HepG2 (cell line): ENCODE measurements around the gene TMEM45A. TPM values are rescaled to one million over a fixed set of nuclear protein-coding genes. Genes with fewer than 3 reads are reported as not detected.
A peak's percentile ranks its signal among the peaks of the same experiment; 100 is the strongest.

ENCODE experiments used
- ATF3 ChIP-seq: sonication (generic); formaldehyde crosslinking; IDR thresholded peaks from 2 replicates; pipeline ENCODE4 v1.4.0; 2020; ENCODE audit warnings: missing genetic modification reagents
- CENPT ChIP-seq: sonication (generic); formaldehyde crosslinking; IDR thresholded peaks from 2 replicates; pipeline ENCODE4 v1.8.0; 2022; ENCODE audit warnings: low read depth, mild to moderate bottlenecking, moderate library complexity, missing genetic modification reagents
- EP300 ChIP-seq, 3 experiments: sonication (generic) in 1 of 3; formaldehyde crosslinking in 1 of 3; IDR thresholded peaks; 2 replicates each; pipeline versions ENCODE4 v1.5.1 to v1.6.1; 2011 to 2020; ENCODE audit warnings: low read depth in 2 of 3, low read length in 2 of 3, borderline replicate concordance in 1 of 3, improper control_type of control experiment in 1 of 3, mild to moderate bottlenecking in 1 of 3, missing genetic modification reagents in 1 of 3, moderate library complexity in 1 of 3
- FOXJ3 ChIP-seq: sonication (generic); formaldehyde crosslinking; IDR thresholded peaks from 2 replicates; pipeline ENCODE4 v1.4.0; 2020; ENCODE audit warnings: missing genetic modification reagents, mild to moderate bottlenecking, borderline replicate concordance
- FOXP4 ChIP-seq: sonication (generic); formaldehyde crosslinking; IDR thresholded peaks from 2 replicates; pipeline ENCODE4 v1.4.0; 2020; ENCODE audit warnings: missing genetic modification reagents
- HBP1 ChIP-seq: IDR thresholded peaks from 2 replicates; pipeline ENCODE4 v1.6.1; 2016; ENCODE audit warnings: low read depth, control low read depth
- HDAC2 ChIP-seq: sonication (generic); formaldehyde crosslinking; IDR thresholded peaks from 2 replicates; pipeline ENCODE4 v1.4.0; 2020; ENCODE audit warnings: missing genetic modification reagents
- KLF16 ChIP-seq, 2 experiments: sonication (generic) in 1 of 2; formaldehyde crosslinking in 1 of 2; IDR thresholded peaks; 2 replicates each; pipeline versions ENCODE4 v1.6.1 to v1.8.0; 2016 to 2023; ENCODE audit warnings: missing genetic modification reagents in 2 of 2, missing compliant biosample characterization in 1 of 2
- MYC ChIP-seq: sonication (generic); formaldehyde crosslinking; IDR thresholded peaks from 2 replicates; pipeline ENCODE4 v1.9.0; 2021; ENCODE audit warnings: missing genetic modification reagents, borderline replicate concordance
- MYPOP ChIP-seq: sonication (generic); formaldehyde crosslinking; IDR thresholded peaks from 2 replicates; pipeline ENCODE4 v1.8.1; 2023; ENCODE audit warnings: mild to moderate bottlenecking, moderate library complexity, missing genetic modification reagents
- NFE2L1 ChIP-seq: sonication (generic); formaldehyde crosslinking; IDR thresholded peaks from 2 replicates; pipeline ENCODE4 v1.4.0; 2020; ENCODE audit warnings: missing genetic modification reagents, mild to moderate bottlenecking, borderline replicate concordance
- NFRKB ChIP-seq: fragments of 450-650 bp; IDR thresholded peaks from 2 replicates; pipeline ENCODE4 v1.6.1; 2017
- SAP130 ChIP-seq: IDR thresholded peaks from 2 replicates; pipeline ENCODE4 v1.6.1; 2016; ENCODE audit warnings: low read depth
- SOX13 ChIP-seq, 3 experiments: fragments of 450-650 bp in 1 of 3; sonication (generic) in 1 of 3; formaldehyde crosslinking in 1 of 3; IDR thresholded peaks in 2 of 3; conservative IDR thresholded peaks in 1 of 3; 2 replicates each; pipeline versions ENCODE4 v1.5.0 to v1.6.1; 2016 to 2020; ENCODE audit warnings: antibody characterized with exemption in 1 of 3, mild to moderate bottlenecking in 1 of 3, missing compliant biosample characterization in 1 of 3, missing genetic modification reagents in 1 of 3, moderate library complexity in 1 of 3
- SUZ12 ChIP-seq: fragments of 150-350 bp; IDR thresholded peaks from 2 replicates; pipeline ENCODE4 v1.6.1; 2014; ENCODE audit warnings: low read depth, low read length
- THAP11 ChIP-seq: IDR thresholded peaks from 2 replicates; pipeline ENCODE4 v1.6.1; 2016; ENCODE audit warnings: missing biosample characterization, missing genetic modification reagents
- ZFYVE20 ChIP-seq: sonication (generic); formaldehyde crosslinking; IDR thresholded peaks from 2 replicates; pipeline ENCODE4 v1.8.0; 2023; ENCODE audit warnings: low read depth, mild to moderate bottlenecking, moderate library complexity, missing genetic modification reagents, borderline replicate concordance
- ZNF331 ChIP-seq: sonication (generic); formaldehyde crosslinking; IDR thresholded peaks from 2 replicates; pipeline ENCODE4 v1.4.0; 2020; ENCODE audit warnings: missing genetic modification reagents
- ZNF652 ChIP-seq: IDR thresholded peaks from 2 replicates; pipeline ENCODE4 v1.6.1; 2016; ENCODE audit warnings: low read depth, borderline replicate concordance
- polyA plus RNA-seq, 8 experiments: library from polyadenylated mRNA; depleted of rRNA in 3 of 8; stranded (reverse) in 7 of 8; unstranded in 1 of 8; fragments of >200 nt; fragmentation: Illumina TruSeq in 4 of 8; extraction: Trizol in 4 of 8; gene quantifications; 2 replicates each; pipeline versions ENCODE4 v1.2.1 to v1.2.3, GENCODE V29; 2011 to 2016; ENCODE audit warnings: low read depth in 4 of 8, missing spikeins in 1 of 8, mixed read lengths in 1 of 8; ENCODE audit not compliant: insufficient read depth in 1 of 8
- total RNA-seq, 5 experiments: library from RNA; depleted of rRNA; stranded (reverse); fragments of >200 nt; fragmentation: Illumina TruSeq; extraction: Trizol; gene quantifications; 2 replicates each; pipeline ENCODE4 v1.2.3, GENCODE V29; 2016; ENCODE audit warnings: low read depth in 1 of 5

Gene TMEM45A
- total and polyA plus RNA-seq, 2 of the 13 experiments (the other 11 are each of a cell fraction or from before 2014, with no cell fraction given): 14.8 to 38.5 TPM

- TF ChIP-seq MYPOP (0 out of 2 replicates have a peak, but pooled peaks have one; percentile 27), MYC (no peak), ZNF331 (CRISPR knock-in tag) (peak; percentile 55; the same call in 1 of the 2 replicates), SOX13 (IDR thresholded peaks at IDR 0.05) (peak; percentile 58; the same call in 1 of the 2 replicates), SOX13 (CRISPR knock-in tag; conservative IDR thresholded peaks at IDR 0.05 in 1 of 2, IDR thresholded peaks at IDR 0.05 in 1 of 2) (peak in 1 of 2 experiments; percentile 89; a peak in 2 of 4 replicates), HDAC2 (0 out of 2 replicates have a peak, but pooled peaks have one; percentile 20), SAP130 (CRISPR knock-in tag) (peak; percentile 72), SUZ12 (no peak), CENPT (CRISPR knock-in tag) (no peak), KLF16 (CRISPR knock-in tag; IDR thresholded peaks at IDR 0.05) (no peak), ATF3 (CRISPR knock-in tag) (peak; percentile 96), HBP1 (peak; percentile 54; the same call in 1 of the 2 replicates), ZNF652 (CRISPR knock-in tag) (no peak), THAP11 (CRISPR knock-in tag) (peak; percentile 17; the same call in 1 of the 2 replicates), EP300 (IDR thresholded peaks at IDR 0.05; ENCODE audit: low read depth in 2 of 2, low read length in 2 of 2) (peak in 1 of 2 experiments; percentile 53; a peak in 1 of 4 replicates), EP300 (CRISPR knock-in tag; IDR thresholded peaks at IDR 0.05; ENCODE audit: borderline replicate concordance) (no peak), FOXP4 (CRISPR knock-in tag) (no peak), NFE2L1 (CRISPR knock-in tag) (no peak), NFRKB (no peak), FOXJ3 (CRISPR knock-in tag) (peak; percentile 38; the same call in 1 of the 2 replicates), ZFYVE20 (CRISPR knock-in tag) (no peak)
Measured at GRCh38 chr3:100602506-100603444, 110.4 kb downstream of the TMEM45A start (continued).
